ENCODE measurements around the gene KIAA1328.

DNA sequence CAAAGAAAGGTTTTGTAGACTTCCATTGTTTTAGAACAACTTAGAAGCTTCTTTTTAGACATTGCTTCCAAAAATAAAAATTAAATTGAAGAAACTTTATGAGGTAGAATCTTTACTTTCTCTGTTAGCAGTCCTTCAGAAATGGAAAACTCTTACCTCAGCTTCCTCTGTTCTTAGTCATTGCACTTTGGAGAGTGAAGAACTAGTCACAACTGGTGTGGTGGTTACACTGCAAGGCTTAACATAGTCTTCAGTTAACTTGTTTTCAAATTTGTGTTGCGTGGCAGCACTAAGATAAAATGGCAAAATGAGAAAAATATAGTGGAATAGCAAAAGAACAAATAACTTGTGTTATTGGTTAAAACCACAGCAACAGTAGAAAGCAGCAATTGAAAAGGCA is 332.6 kb downstream of the KIAA1328 start:
- TF ChIP-seq, protein P1, sequence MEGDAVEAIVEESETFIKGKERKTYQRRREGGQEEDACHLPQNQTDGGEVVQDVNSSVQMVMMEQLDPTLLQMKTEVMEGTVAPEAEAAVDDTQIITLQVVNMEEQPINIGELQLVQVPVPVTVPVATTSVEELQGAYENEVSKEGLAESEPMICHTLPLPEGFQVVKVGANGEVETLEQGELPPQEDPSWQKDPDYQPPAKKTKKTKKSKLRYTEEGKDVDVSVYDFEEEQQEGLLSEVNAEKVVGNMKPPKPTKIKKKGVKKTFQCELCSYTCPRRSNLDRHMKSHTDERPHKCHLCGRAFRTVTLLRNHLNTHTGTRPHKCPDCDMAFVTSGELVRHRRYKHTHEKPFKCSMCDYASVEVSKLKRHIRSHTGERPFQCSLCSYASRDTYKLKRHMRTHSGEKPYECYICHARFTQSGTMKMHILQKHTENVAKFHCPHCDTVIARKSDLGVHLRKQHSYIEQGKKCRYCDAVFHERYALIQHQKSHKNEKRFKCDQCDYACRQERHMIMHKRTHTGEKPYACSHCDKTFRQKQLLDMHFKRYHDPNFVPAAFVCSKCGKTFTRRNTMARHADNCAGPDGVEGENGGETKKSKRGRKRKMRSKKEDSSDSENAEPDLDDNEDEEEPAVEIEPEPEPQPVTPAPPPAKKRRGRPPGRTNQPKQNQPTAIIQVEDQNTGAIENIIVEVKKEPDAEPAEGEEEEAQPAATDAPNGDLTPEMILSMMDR (IDR thresholded peaks at IDR 0.05; ENCODE audit: low read depth, low read length, missing input control) = no peak
- TF ChIP-seq, protein P2, sequence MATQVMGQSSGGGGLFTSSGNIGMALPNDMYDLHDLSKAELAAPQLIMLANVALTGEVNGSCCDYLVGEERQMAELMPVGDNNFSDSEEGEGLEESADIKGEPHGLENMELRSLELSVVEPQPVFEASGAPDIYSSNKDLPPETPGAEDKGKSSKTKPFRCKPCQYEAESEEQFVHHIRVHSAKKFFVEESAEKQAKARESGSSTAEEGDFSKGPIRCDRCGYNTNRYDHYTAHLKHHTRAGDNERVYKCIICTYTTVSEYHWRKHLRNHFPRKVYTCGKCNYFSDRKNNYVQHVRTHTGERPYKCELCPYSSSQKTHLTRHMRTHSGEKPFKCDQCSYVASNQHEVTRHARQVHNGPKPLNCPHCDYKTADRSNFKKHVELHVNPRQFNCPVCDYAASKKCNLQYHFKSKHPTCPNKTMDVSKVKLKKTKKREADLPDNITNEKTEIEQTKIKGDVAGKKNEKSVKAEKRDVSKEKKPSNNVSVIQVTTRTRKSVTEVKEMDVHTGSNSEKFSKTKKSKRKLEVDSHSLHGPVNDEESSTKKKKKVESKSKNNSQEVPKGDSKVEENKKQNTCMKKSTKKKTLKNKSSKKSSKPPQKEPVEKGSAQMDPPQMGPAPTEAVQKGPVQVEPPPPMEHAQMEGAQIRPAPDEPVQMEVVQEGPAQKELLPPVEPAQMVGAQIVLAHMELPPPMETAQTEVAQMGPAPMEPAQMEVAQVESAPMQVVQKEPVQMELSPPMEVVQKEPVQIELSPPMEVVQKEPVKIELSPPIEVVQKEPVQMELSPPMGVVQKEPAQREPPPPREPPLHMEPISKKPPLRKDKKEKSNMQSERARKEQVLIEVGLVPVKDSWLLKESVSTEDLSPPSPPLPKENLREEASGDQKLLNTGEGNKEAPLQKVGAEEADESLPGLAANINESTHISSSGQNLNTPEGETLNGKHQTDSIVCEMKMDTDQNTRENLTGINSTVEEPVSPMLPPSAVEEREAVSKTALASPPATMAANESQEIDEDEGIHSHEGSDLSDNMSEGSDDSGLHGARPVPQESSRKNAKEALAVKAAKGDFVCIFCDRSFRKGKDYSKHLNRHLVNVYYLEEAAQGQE (IDR thresholded peaks at IDR 0.05) = no peak
- TF ChIP-seq YY1 (IDR thresholded peaks at IDR 0.05) (no peak), ZBTB33 (IDR thresholded peaks at IDR 0.05) (no peak), SP1 (IDR thresholded peaks at IDR 0.05) (no peak), NR2F2 (IDR thresholded peaks at IDR 0.05) (no peak), RAD21 (IDR thresholded peaks at IDR 0.05) (no peak), RXRA (IDR thresholded peaks at IDR 0.05) (no peak), EGR1 (IDR thresholded peaks at IDR 0.05; ENCODE audit: low read depth in 2 of 2) (no peak), FOXA2 (IDR thresholded peaks at IDR 0.05) (no peak)
- TF ChIP-seq, protein P3, sequence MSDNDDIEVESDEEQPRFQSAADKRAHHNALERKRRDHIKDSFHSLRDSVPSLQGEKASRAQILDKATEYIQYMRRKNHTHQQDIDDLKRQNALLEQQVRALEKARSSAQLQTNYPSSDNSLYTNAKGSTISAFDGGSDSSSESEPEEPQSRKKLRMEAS (IDR thresholded peaks at IDR 0.05) = no peak
